HEK293T (cell line): ENCODE results near the gene ERMP1.

Experiments used
- CTCF ChIA-PET: fragments of 350-600 bp; formaldehyde crosslinking; extraction: SDS; loops from one replicate; lab custom pipeline; 2021; ENCODE audit warnings: antibody characterized with exemption, inconsistent platforms; lab: Yijun Ruan, JAX
- POLR2A ChIA-PET: fragments of 350-600 bp; formaldehyde crosslinking; extraction: SDS; loops from one replicate; lab custom pipeline; 2020; ENCODE audit warnings: antibody characterized with exemption, inconsistent platforms; lab: Yijun Ruan, JAX
- DNase-seq: peaks from one replicate; pipeline ENCODE4 v3.0.0; 2012; ENCODE audit warnings: mixed read lengths; ENCODE audit errors: extremely low spot score
- ARNT ChIP-seq: fragments of 450-650 bp; IDR thresholded peaks from 2 replicates; pipeline ENCODE4 v1.6.1; 2017; ENCODE audit warnings: mild to moderate bottlenecking
- BHLHE40 ChIP-seq: fragments of 450-650 bp; IDR thresholded peaks from 2 replicates; pipeline ENCODE4 v1.6.1; 2016; ENCODE audit warnings: mild to moderate bottlenecking, moderate library complexity, borderline replicate concordance
- CTBP1 ChIP-seq: fragments of 450-650 bp; IDR thresholded peaks from 2 replicates; pipeline ENCODE4 v1.6.1; 2016; ENCODE audit warnings: borderline replicate concordance
- ELF4 ChIP-seq: fragments of 450-650 bp; IDR thresholded peaks from 2 replicates; pipeline ENCODE4 v1.6.1; 2017; ENCODE audit warnings: antibody characterized with exemption
- FOXA1 ChIP-seq: fragments of 450-650 bp; IDR thresholded peaks from 2 replicates; pipeline ENCODE4 v1.6.1; 2016; ENCODE audit warnings: mild to moderate bottlenecking
- FOXK2 ChIP-seq: fragments of 450-650 bp; IDR thresholded peaks from 2 replicates; pipeline ENCODE4 v1.6.1; 2016; ENCODE audit warnings: mild to moderate bottlenecking
- FOXM1 ChIP-seq: fragments of 450-650 bp; IDR thresholded peaks from 2 replicates; pipeline ENCODE4 v1.6.1; 2017; ENCODE audit warnings: mild to moderate bottlenecking, borderline replicate concordance
- HDGF ChIP-seq: fragments of 450-650 bp; IDR thresholded peaks from 2 replicates; pipeline ENCODE4 v1.6.1; 2017; ENCODE audit warnings: antibody characterized with exemption, borderline replicate concordance
- L3MBTL2 ChIP-seq: fragments of 450-650 bp; conservative IDR thresholded peaks from 2 replicates; pipeline ENCODE4 v1.6.1; 2016; ENCODE audit warnings: mild to moderate bottlenecking
- LEF1 ChIP-seq: fragments of 450-650 bp; IDR thresholded peaks from 2 replicates; pipeline ENCODE4 v1.6.1; 2017; ENCODE audit warnings: mild to moderate bottlenecking, borderline replicate concordance
- NFRKB ChIP-seq: fragments of 450-650 bp; IDR thresholded peaks from 2 replicates; pipeline ENCODE4 v1.6.1; 2016; ENCODE audit warnings: mild to moderate bottlenecking, moderate library complexity
- SP1 ChIP-seq: fragments of 450-650 bp; IDR thresholded peaks from 2 replicates; pipeline ENCODE4 v1.6.1; 2017
- SUZ12 ChIP-seq: fragments of 450-650 bp; IDR thresholded peaks from 2 replicates; pipeline ENCODE4 v1.6.1; 2016; ENCODE audit warnings: mild to moderate bottlenecking
- TARDBP ChIP-seq: fragments of 450-650 bp; IDR thresholded peaks from 2 replicates; pipeline ENCODE4 v1.6.1; 2016
- ZNF384 ChIP-seq: fragments of 450-650 bp; IDR thresholded peaks from 2 replicates; pipeline ENCODE4 v1.6.1; 2016
- TF ChIP-seq, protein P1 (sequence below): fragments of 450-650 bp; IDR thresholded peaks from 2 replicates; pipeline ENCODE4 v1.6.1; 2016

Gene ERMP1

DNA sequence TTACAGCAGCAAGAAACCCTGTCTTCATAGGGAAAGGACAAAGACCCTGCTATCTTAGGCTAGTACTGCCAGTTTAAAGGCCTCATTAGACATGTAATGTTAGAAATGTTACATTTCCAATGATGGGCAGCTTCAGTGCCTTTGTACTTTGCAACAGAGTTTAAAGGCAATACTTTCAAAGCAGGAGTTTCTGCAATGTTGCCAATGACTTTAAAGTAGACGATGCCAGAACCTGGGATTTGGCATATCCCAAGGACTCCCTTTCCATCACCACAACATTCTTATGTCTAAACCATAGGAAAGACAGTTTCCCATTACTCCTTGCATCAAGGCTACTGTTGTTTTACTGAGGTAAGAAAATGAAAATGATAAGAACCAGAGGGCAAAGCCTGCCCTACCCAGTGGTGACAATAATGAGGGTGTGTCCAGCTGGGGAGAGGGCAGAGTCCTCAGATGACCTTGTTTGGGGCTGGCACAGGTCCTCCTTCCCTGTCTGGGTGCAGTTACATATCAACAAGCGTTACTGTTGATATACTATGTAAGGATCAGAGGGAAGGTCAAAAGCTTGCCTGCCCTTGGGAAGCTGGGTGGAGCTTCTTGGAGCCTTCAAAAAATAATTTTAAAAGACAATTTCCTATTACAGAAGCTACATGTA, 30.3 kb upstream of the ERMP1 start:
- no peak for DNase-seq
- ChIA-PET POLR2A (no interaction called here), CTCF (no interaction called here)
- TF ChIP-seq ZNF384 (no peak), SUZ12 (no peak), FOXA1 (no peak), TARDBP (no peak), ELF4 (no peak), SP1 (no peak), L3MBTL2 (no peak), FOXK2 (no peak), FOXM1 (no peak), BHLHE40 (no peak), HDGF (no peak), CTBP1 (no peak)
- TF ChIP-seq, protein P1, sequence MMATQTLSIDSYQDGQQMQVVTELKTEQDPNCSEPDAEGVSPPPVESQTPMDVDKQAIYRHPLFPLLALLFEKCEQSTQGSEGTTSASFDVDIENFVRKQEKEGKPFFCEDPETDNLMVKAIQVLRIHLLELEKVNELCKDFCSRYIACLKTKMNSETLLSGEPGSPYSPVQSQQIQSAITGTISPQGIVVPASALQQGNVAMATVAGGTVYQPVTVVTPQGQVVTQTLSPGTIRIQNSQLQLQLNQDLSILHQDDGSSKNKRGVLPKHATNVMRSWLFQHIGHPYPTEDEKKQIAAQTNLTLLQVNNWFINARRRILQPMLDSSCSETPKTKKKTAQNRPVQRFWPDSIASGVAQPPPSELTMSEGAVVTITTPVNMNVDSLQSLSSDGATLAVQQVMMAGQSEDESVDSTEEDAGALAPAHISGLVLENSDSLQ: no peak

GRCh38 chr9:5858833-5859232, 25.9 kb upstream of the ERMP1 start:
- POLR2A ChIA-PET: no interaction called here
- no peak for TF ChIP-seq ELF4
- TF ChIP-seq, protein P1: no peak
- TF ChIP-seq TARDBP: no peak
- no peak for TF ChIP-seq BHLHE40
- no peak for TF ChIP-seq SP1
- no peak for TF ChIP-seq ZNF384
- TF ChIP-seq ARNT: no peak
- TF ChIP-seq NFRKB: no peak
- TF ChIP-seq L3MBTL2: no peak
- no peak for DNase-seq
- CTCF ChIA-PET: no interaction called here

GRCh38 chr9:5857928-5858327, 25.0 kb upstream of the ERMP1 start:
- ChIA-PET POLR2A (no interaction called here), CTCF (no interaction called here)
- DNase-seq: no peak
- TF ChIP-seq TARDBP (no peak), NFRKB (no peak), L3MBTL2 (no peak), FOXA1 (no peak)

- DNase-seq: no peak
- ChIA-PET POLR2A (no interaction called here), CTCF (no interaction called here)
- TF ChIP-seq L3MBTL2 (no peak), LEF1 (no peak), BHLHE40 (no peak), FOXK2 (no peak), NFRKB (no peak), ZNF384 (no peak), SUZ12 (no peak), FOXM1 (no peak), ELF4 (no peak), SP1 (no peak), ARNT (no peak), TARDBP (no peak), HDGF (no peak), CTBP1 (no peak), FOXA1 (no peak)
- TF ChIP-seq, protein P1: no peak
Observed at GRCh38 chr9:5854063-5854790, 21.3 kb upstream of the ERMP1 start.

DNA sequence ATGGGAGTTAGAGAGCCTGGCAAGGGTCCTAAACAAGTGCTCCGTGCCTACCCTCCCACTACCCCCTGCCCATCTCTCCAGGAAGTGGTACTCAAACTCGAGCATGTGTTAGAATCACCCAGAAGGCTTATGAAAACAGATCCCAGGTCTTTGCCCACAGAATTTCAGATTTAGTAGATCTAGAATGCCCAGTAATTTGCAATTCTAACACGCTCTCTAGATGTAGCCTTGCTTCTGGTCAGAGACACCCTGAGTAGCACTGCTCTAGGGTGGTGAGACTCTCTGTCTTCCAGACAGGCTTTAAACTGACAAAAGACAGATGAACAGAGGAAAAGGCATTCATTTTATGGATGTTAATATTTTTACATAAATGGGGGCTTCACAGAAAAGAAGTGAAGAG, 20.7 kb upstream of the ERMP1 start:
- no peak for TF ChIP-seq CTBP1
- no peak for TF ChIP-seq L3MBTL2
- TF ChIP-seq TARDBP: no peak
- no peak for TF ChIP-seq ARNT
- TF ChIP-seq BHLHE40: no peak
- ChIA-PET CTCF (no interaction called here), POLR2A (no interaction called here)
- DNase-seq: no peak

DNA sequence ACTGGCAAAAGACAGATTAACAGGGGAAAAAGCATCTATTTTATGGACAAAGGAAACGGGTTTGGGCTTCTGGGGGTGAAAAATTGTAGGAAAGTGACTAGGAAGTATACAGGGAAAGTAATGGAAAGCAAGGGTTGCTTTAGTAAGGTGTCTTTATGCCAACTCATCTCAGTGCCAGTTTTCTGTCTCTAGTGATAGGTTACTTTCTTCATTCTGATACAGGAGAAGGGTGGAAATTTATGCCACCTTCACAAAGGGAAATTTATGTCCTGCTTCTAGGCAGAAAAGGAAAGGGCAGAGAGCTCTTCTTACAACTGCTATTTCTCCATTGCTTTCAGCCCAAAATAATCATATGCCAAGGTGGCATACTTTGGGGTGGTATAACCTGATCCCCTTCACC, 20.1 kb upstream of the ERMP1 start:
- TF ChIP-seq SUZ12 (no peak), L3MBTL2 (no peak), FOXA1 (no peak), SP1 (no peak), ELF4 (no peak), NFRKB (no peak), ZNF384 (no peak), FOXM1 (no peak), BHLHE40 (no peak), FOXK2 (no peak), CTBP1 (no peak), HDGF (no peak), LEF1 (no peak), ARNT (no peak), TARDBP (no peak)
- TF ChIP-seq, protein P1: no peak
- no peak for DNase-seq
- ChIA-PET CTCF (no interaction called here), POLR2A (no interaction called here)
